NB4 (cell line): ENCODE measurements around the gene STX8.

Experiments
- CTCF ChIP-seq: IDR thresholded peaks from one replicate; pipeline ENCODE4 v1.5.1; 2012; ENCODE audit warnings: low read depth, low read length
- MAX ChIP-seq: IDR thresholded peaks from 2 replicates; pipeline ENCODE4 v1.6.1; 2011; ENCODE audit warnings: low read depth, low read length
- POLR2A ChIP-seq: IDR thresholded peaks from 2 replicates; pipeline ENCODE4 v1.6.1; 2011; ENCODE audit warnings: mild to moderate bottlenecking; ENCODE audit not compliant: insufficient read length; ENCODE audit errors: extremely low read depth

GRCh38 chr17:9234389-9234945 lies 341.2 kb downstream of the STX8 start:
- TF ChIP-seq CTCF, result no peak
- no peak for TF ChIP-seq POLR2A
- TF ChIP-seq MAX, result no peak
